Activated B cell treated with CpG ODN at 0.5 μM for 24 hours (primary cell): Measurements from ENCODE around the gene SLC16A2. TPM values are rescaled to one million over a fixed set of nuclear protein-coding genes. Genes with fewer than 3 reads are reported as not detected.

Experiments used
- ATAC-seq: fragments of 200-7000 bp; cut with Tn5 transposase; one replicate; pipeline ENCODE4 v1.10.0; 2021; ENCODE audit warnings: low read depth, mild to moderate bottlenecking, moderate library complexity
- CTCF ChIA-PET: fragments of 350-600 bp; sonication (Branson Sonifier 250); formaldehyde crosslinking; loops from one replicate; lab custom pipeline; 2021; ENCODE audit warnings: antibody characterized with exemption; lab: Charles Lee
- POLR2A ChIA-PET: fragments of 350-600 bp; sonication (Branson Sonifier 250); formaldehyde crosslinking; loops from one replicate; lab custom pipeline; 2021; ENCODE audit warnings: antibody characterized with exemption; lab: Charles Lee
- DNase-seq: peaks from one replicate; pipeline ENCODE4 v3.0.0; 2022
- H3K27ac Mint-ChIP-seq: one replicate; pipeline ENCODE4 v1.8.0; 2020; ENCODE audit warnings: mixed read lengths
- H3K27me3 Mint-ChIP-seq: one replicate; pipeline ENCODE4 v1.8.0; 2021; ENCODE audit warnings: mixed read lengths
- H3K36me3 Mint-ChIP-seq: one replicate; pipeline ENCODE4 v1.8.0; 2021; ENCODE audit warnings: low read depth, mixed read lengths
- H3K4me1 Mint-ChIP-seq: one replicate; pipeline ENCODE4 v1.8.0; 2021; ENCODE audit warnings: mixed read lengths
- H3K4me3 Mint-ChIP-seq: one replicate; pipeline ENCODE4 v1.8.0; 2020; ENCODE audit warnings: mild to moderate bottlenecking, mixed read lengths
- H3K9me3 Mint-ChIP-seq: one replicate; pipeline ENCODE4 v1.8.0; 2020; ENCODE audit warnings: mixed read lengths
- CTCF ChIP-seq: fragments of 200-600 bp; IDR thresholded peaks from one replicate; pipeline ENCODE4 v1.8.0; 2022; ENCODE audit warnings: antibody characterized with exemption, mild to moderate bottlenecking
- intact Hi-C: fragments of 100-400 bp; cut with micrococcal nuclease; formaldehyde crosslinking; loops from one replicate; pipeline ENCODE4 v1.15.1; 2024
- total RNA-seq: library from RNA; stranded (reverse); gene quantifications from 2 replicates; pipeline ENCODE4 v1.2.3, GENCODE V29; 2022

SLC16A2 gene
- total RNA-seq, 1 donor from 2014 or later: not detected

DNA sequence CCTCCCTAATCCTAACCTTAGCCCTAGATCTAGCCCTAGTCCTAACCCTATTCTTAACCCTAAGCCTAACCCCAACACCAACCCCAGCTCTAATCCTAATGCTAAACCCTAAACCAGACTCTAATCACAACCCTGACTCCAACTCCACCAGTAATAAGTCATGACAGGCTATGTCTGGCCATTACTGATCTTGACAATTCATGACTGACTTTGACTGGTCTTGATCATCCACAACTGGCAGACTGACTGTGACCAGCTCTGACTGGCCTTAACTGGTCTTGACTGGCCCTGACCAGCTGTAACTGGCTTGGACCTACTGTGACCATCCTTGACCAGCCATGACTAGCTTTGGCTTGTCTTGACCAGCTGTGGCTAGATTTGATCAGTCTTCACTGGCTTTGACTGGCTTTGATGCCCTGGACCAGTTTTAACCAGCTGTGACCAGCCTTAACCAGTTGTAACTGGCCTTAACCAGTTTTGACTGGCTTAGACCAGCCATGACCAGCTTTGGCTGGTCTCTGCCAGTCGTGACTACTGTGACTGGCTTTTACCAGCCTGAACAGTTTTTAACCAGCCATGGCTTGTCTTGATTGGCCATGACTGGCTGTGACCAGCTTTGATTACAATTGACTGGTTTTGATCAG lies 124.7 kb downstream of the SLC16A2 start:
- H3K27me3 Mint-ChIP-seq: no peaks in the 10 kb centered on the region
- ATAC-seq (no peak), DNase-seq (no peak)
- peaks cover 3% of the 10 kb centered on the region for H3K4me1 Mint-ChIP-seq
- POLR2A ChIA-PET: no interaction called here
- intact Hi-C loops: no loop called here
- H3K36me3 Mint-ChIP-seq: no peaks in the 10 kb centered on the region
- TF ChIP-seq CTCF: no peak
- H3K9me3 Mint-ChIP-seq: no peaks in the 10 kb centered on the region
- CTCF ChIA-PET: interaction anchor here (3.9 kb wide), 1 partner anchor 52 kb away, joined by 23 read pairs; no protein-coding TSS in a partner anchor
- H3K4me3 Mint-ChIP-seq: no peak overlapping the region
- no peak overlapping the region for H3K27ac Mint-ChIP-seq

DNA sequence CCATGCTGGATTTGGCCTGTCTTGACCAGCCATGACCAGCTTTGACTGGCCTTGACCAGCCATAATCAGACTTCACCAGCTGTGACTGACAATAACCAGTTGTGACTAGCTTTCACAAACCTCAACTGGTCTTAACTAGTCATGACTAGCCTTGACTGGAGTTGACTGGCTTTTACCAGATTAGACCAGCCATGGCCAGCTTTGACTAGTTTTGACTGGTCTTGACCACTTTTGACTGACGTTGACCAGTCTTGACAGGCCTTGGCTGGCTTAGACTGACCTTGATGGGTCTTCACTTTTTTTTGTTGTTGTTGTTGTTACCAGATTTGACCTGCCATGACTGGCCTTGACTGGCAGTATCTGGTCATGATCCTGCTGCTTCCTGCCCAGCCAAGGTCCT lies 125.7 kb downstream of the SLC16A2 start:
- Mint-ChIP-seq H3K27me3 (no peaks in the 10 kb centered on the region), H3K4me3 (no peak overlapping the region), H3K27ac (no peak overlapping the region), H3K4me1 (peaks cover 3% of the 10 kb centered on the region), H3K36me3 (no peaks in the 10 kb centered on the region), H3K9me3 (no peaks in the 10 kb centered on the region)
- no peak for DNase-seq
- ChIA-PET POLR2A (no interaction called here), CTCF (interaction anchor here (3.9 kb wide), 1 partner anchor 53 kb away, joined by 23 read pairs; no protein-coding TSS in a partner anchor)
- ATAC-seq: no peak
- TF ChIP-seq CTCF: no peak
- intact Hi-C loops: no loop called here

GRCh38 chrX:74550295-74550802 lies 129.1 kb downstream of the SLC16A2 start:
- TF ChIP-seq CTCF: peak; percentile 60
- peak overlapping the region; percentile 64 for H3K4me3 Mint-ChIP-seq
- no peaks in the 10 kb centered on the region for H3K36me3 Mint-ChIP-seq
- ChIA-PET POLR2A (no interaction called here), CTCF (interaction anchor here (0.8 to 2.9 kb wide), 2 partner anchors 58 to 59 kb away, joined by 3 to 8 read pairs; no protein-coding TSS in a partner anchor)
- H3K9me3 Mint-ChIP-seq: no peaks in the 10 kb centered on the region
- ATAC-seq (peak; percentile 95), DNase-seq (peak; percentile 71)
- H3K4me1 Mint-ChIP-seq: peaks cover 3% of the 10 kb centered on the region
- H3K27ac Mint-ChIP-seq: peak overlapping the region; percentile 56
- intact Hi-C loops: loop anchor here (1.0 to 10.0 kb wide), 9 partner anchors 14 to 1054 kb away; no protein-coding TSS in a partner anchor
- no peaks in the 10 kb centered on the region for H3K27me3 Mint-ChIP-seq

DNA sequence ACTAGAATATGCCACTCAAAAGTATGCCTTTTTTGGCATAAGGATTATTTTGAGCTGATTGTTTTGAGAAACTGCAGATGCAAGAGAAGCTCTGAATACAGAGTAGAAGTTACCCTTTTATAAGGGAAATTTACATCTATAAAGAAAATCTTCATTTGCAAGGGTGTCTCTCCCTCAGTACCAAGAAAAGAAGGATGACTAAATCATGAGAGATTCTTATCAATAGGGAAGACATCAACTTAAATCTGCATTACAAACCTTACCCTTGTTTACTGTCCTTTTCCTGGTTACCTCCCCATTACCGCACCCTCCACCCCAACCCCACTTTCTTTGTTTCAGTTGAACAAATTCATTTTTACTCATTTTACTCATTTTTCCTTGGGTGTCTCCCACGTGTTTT lies 130.6 kb downstream of the SLC16A2 start:
- CTCF ChIA-PET: interaction anchor here (0.6 to 2.9 kb wide), 3 partner anchors 59 to 811 kb away, joined by 3 to 8 read pairs (median 3); no protein-coding TSS in a partner anchor
- no peak for TF ChIP-seq CTCF
- Mint-ChIP-seq H3K4me3 (no peak overlapping the region), H3K4me1 (peaks cover 3% of the 10 kb centered on the region), H3K27me3 (no peaks in the 10 kb centered on the region), H3K27ac (no peak overlapping the region), H3K9me3 (no peaks in the 10 kb centered on the region), H3K36me3 (no peaks in the 10 kb centered on the region)
- intact Hi-C loops: loop anchor here (5.0 to 10.0 kb wide), 2 partner anchors 260 to 1053 kb away; no protein-coding TSS in a partner anchor
- ATAC-seq: no peak
- POLR2A ChIA-PET: interaction anchor here (0.7 kb wide), 1 partner anchor 269 kb away, joined by 6 read pairs; no protein-coding TSS in a partner anchor
- DNase-seq: no peak

DNA sequence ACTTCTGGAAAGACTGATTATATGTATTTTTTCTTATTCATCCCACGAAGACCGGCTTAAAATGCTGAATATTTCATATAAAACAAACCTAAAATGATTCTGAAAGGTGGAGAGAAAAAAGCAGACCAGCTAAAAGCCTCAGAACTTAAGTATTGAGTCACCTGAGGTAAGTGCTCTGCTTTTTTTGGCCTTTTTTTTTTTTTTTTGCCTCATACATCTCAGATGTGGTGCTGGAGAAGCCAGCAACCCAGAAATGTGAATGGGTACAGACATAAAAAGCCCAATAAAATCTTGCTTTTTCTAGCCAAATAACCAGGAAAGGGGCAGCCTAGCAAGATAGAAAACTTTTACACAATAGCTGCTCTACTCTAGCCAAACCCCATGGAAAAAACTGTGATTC lies 136.1 kb downstream of the SLC16A2 start:
- no peak for ATAC-seq
- CTCF ChIA-PET: no interaction called here

More for the DNA sequence above, 136.1 kb downstream of the SLC16A2 start:
- DNase-seq: no peak
- POLR2A ChIA-PET: no interaction called here
- Mint-ChIP-seq H3K4me3 (no peak overlapping the region), H3K36me3 (no peaks in the 10 kb centered on the region), H3K27me3 (peaks cover 2% of the 10 kb centered on the region), H3K27ac (no peak overlapping the region), H3K4me1 (no peaks in the 10 kb centered on the region), H3K9me3 (no peaks in the 10 kb centered on the region)
- intact Hi-C loops: loop anchor here (10.0 kb wide), 1 partner anchor 1047 kb away; no protein-coding TSS in a partner anchor
- no peak for TF ChIP-seq CTCF
